HG03565 (cell line): Measurements from ENCODE around the gene SKIC2.

ENCODE experiments used
- ATAC-seq: cut with Tn5 transposase; IDR thresholded peaks from one replicate; pipeline ENCODE4 v1.9.1; 2021; ENCODE audit warnings: mild to moderate bottlenecking, moderate library complexity; ENCODE audit not compliant: unreplicated experiment

The SKIC2 gene

GRCh38 chr6:31945507-31946369 is 13.2 kb upstream of the SKIC2 start, which contains the start of gene CFB:
TSS of gene CFB (plus strand) at chr6:31946095. CDS start at chr6:31946222, 127 bp downstream.
- ATAC-seq: no peak

- ATAC-seq: no peak
Observed at GRCh38 chr6:31946370-31946885, 12.5 kb upstream of the SKIC2 start.

- no peak for ATAC-seq
Observed at GRCh38 chr6:31947070-31947675, 11.8 kb upstream of the SKIC2 start.

- no peak for ATAC-seq
Observed at GRCh38 chr6:31947864-31948263, 11.1 kb upstream of the SKIC2 start.

- no peak for ATAC-seq
Observed at GRCh38 chr6:31948306-31948705, 10.7 kb upstream of the SKIC2 start.

- ATAC-seq: no peak
Observed at GRCh38 chr6:31948753-31949413, 10.1 kb upstream of the SKIC2 start.

- ATAC-seq: no peak
Observed at GRCh38 chr6:31949926-31950548, 8.9 kb upstream of the SKIC2 start.

- ATAC-seq: no peak
Observed at GRCh38 chr6:31952140-31952805, 6.7 kb upstream of the SKIC2 start.

- no peak for ATAC-seq
Observed at GRCh38 chr6:31952890-31953289, 6.1 kb upstream of the SKIC2 start.

- ATAC-seq: no peak
Observed at GRCh38 chr6:31954511-31954910, 4.5 kb upstream of the SKIC2 start.

- no peak for ATAC-seq
Observed at GRCh38 chr6:31956796-31957195, 2.2 kb upstream of the SKIC2 start.

GRCh38 chr6:31958412-31958740 is 599 bp upstream of the SKIC2 start:
- no peak for ATAC-seq

- no peak for ATAC-seq
Observed at GRCh38 chr6:31961616-31962015, 2.6 kb downstream of the SKIC2 start.

- no peak for ATAC-seq
Observed at GRCh38 chr6:31963921-31964320, 4.9 kb downstream of the SKIC2 start.

- no peak for ATAC-seq
Observed at GRCh38 chr6:31965700-31966099, 6.7 kb downstream of the SKIC2 start.

- no peak for ATAC-seq
Observed at GRCh38 chr6:31966506-31966905, 7.5 kb downstream of the SKIC2 start.

GRCh38 chr6:31966997-31967925 is 8.3 kb downstream of the SKIC2 start:
- no peak for ATAC-seq

GRCh38 chr6:31967926-31968320 is 8.9 kb downstream of the SKIC2 start:
- no peak for ATAC-seq

GRCh38 chr6:31968326-31968725 is 9.4 kb downstream of the SKIC2 start:
- ATAC-seq: no peak
